Measurements from ENCODE around the gene CREB3L1. TPM values are rescaled to one million over a fixed set of nuclear protein-coding genes. Genes with fewer than 3 reads are reported as not detected.

Gene CREB3L1
- total and polyA plus RNA-seq, 2 experiments from 2014 or later, result 8.5 to 10.4 TPM

GRCh38 chr11:46246521-46246920 is 30.9 kb upstream of the CREB3L1 start:
- H3K4me2 ChIP-seq, result no peak overlapping the region
- H3K27me3 ChIP-seq (ENCODE audit: insufficient read depth), result no peaks in the 10 kb centered on the region
- no peaks in the 10 kb centered on the region for H3K36me3 ChIP-seq (ENCODE audit: insufficient read depth)
- Mint-ChIP-seq H3K4me1 (peaks cover 49% of the 10 kb centered on the region), H3K4me3 (no peak overlapping the region), H3K9me3 (no peaks in the 10 kb centered on the region), H3K27ac (no peak overlapping the region), H3K27me3 (ENCODE audit: insufficient read depth, low read depth, poor library complexity) (peaks cover 22% of the 10 kb centered on the region), H3K36me3 (ENCODE audit: low read depth) (no peaks in the 10 kb centered on the region)
- no peak overlapping the region for H3K27ac ChIP-seq (ENCODE audit: low read depth)
- peaks cover 25% of the 10 kb centered on the region for H3K4me1 ChIP-seq (ENCODE audit: insufficient read depth)
- peaks cover 11% of the 10 kb centered on the region for H3F3A ChIP-seq (replicated peaks; ENCODE audit: low read depth)
- TF ChIP-seq, protein P1, sequence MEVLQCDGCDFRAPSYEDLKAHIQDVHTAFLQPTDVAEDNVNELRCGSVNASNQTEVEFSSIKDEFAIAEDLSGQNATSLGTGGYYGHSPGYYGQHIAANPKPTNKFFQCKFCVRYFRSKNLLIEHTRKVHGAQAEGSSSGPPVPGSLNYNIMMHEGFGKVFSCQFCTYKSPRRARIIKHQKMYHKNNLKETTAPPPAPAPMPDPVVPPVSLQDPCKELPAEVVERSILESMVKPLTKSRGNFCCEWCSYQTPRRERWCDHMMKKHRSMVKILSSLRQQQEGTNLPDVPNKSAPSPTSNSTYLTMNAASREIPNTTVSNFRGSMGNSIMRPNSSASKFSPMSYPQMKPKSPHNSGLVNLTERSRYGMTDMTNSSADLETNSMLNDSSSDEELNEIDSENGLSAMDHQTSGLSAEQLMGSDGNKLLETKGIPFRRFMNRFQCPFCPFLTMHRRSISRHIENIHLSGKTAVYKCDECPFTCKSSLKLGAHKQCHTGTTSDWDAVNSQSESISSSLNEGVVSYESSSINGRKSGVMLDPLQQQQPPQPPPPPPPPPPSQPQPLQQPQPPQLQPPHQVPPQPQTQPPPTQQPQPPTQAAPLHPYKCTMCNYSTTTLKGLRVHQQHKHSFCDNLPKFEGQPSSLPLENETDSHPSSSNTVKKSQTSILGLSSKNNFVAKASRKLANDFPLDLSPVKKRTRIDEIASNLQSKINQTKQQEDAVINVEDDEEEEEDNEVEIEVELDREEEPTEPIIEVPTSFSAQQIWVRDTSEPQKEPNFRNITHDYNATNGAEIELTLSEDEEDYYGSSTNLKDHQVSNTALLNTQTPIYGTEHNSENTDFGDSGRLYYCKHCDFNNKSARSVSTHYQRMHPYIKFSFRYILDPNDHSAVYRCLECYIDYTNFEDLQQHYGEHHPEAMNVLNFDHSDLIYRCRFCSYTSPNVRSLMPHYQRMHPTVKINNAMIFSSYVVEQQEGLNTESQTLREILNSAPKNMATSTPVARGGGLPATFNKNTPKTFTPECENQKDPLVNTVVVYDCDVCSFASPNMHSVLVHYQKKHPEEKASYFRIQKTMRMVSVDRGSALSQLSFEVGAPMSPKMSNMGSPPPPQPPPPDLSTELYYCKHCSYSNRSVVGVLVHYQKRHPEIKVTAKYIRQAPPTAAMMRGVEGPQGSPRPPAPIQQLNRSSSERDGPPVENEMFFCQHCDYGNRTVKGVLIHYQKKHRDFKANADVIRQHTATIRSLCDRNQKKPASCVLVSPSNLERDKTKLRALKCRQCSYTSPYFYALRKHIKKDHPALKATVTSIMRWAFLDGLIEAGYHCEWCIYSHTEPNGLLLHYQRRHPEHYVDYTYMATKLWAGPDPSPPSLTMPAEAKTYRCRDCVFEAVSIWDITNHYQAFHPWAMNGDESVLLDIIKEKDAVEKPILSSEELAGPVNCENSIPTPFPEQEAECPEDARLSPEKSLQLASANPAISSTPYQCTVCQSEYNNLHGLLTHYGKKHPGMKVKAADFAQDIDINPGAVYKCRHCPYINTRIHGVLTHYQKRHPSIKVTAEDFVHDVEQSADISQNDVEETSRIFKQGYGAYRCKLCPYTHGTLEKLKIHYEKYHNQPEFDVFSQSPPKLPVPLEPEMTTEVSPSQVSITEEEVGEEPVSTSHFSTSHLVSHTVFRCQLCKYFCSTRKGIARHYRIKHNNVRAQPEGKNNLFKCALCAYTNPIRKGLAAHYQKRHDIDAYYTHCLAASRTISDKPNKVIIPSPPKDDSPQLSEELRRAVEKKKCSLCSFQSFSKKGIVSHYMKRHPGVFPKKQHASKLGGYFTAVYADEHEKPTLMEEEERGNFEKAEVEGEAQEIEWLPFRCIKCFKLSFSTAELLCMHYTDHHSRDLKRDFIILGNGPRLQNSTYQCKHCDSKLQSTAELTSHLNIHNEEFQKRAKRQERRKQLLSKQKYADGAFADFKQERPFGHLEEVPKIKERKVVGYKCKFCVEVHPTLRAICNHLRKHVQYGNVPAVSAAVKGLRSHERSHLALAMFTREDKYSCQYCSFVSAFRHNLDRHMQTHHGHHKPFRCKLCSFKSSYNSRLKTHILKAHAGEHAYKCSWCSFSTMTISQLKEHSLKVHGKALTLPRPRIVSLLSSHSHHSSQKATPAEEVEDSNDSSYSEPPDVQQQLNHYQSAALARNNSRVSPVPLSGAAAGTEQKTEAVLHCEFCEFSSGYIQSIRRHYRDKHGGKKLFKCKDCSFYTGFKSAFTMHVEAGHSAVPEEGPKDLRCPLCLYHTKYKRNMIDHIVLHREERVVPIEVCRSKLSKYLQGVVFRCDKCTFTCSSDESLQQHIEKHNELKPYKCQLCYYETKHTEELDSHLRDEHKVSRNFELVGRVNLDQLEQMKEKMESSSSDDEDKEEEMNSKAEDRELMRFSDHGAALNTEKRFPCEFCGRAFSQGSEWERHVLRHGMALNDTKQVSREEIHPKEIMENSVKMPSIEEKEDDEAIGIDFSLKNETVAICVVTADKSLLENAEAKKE (CRISPR knock-in tag; IDR thresholded peaks at IDR 0.05), result no peak
- TF ChIP-seq CTCF (conservative IDR thresholded peaks at IDR 0.05; ENCODE audit: low read depth in 2 of 2) (no peak), CREB1 (CRISPR knock-in tag; IDR thresholded peaks at IDR 0.05; ENCODE audit: low read depth) (no peak), STAT1 (IDR thresholded peaks at IDR 0.05; ENCODE audit: unreplicated experiment) (no peak), ZNF114 (CRISPR knock-in tag; IDR thresholded peaks at IDR 0.05) (no peak)
- H3K79me2 ChIP-seq (replicated peaks; ENCODE audit: insufficient read depth), result no peaks in the 10 kb centered on the region
- no peak for DNase-seq (ENCODE audit: low spot score)
- peak overlapping the region; percentile 57; the same call in 1 of the 2 replicates for H2AFZ ChIP-seq
- peaks cover 6% of the 10 kb centered on the region; the same call in 1 of the 2 replicates for H3K9me2 ChIP-seq (ENCODE audit: insufficient read depth)
- no peaks in the 10 kb centered on the region for H4K20me1 ChIP-seq (replicated peaks; ENCODE audit: insufficient read depth)
- ATAC-seq, result no peak
- H3K4me3 ChIP-seq, result no peak overlapping the region

Data from GM23338 (cell line).